ENCODE results near the gene SLC6A19.
"Not testable (repeated sequence)": the region's sequence is repeated elsewhere in the genome, so short reads cannot be mapped to it uniquely, and the experiment has no call there.

The SLC6A19 gene

GRCh38 chr5:1201327-1202025 lies at the start of gene SLC6A19:
TSS of gene SLC6A19 (plus strand) at chr5:1201595. CDS start at chr5:1201651, 56 bp downstream.
- no peak for DNase-seq (ENCODE audit: low read depth in 3 of 3)

GRCh38 chr5:1152156-1152555 lies 49.2 kb upstream of the SLC6A19 start:
- no peak for DNase-seq (ENCODE audit: low read depth in 3 of 3)

GRCh38 chr5:1152771-1153282 lies 48.6 kb upstream of the SLC6A19 start:
- DNase-seq (ENCODE audit: low read depth in 3 of 3) = no peak

- DNase-seq (ENCODE audit: low read depth in 3 of 3) = no peak
Observed at GRCh38 chr5:1153428-1153827, 48.0 kb upstream of the SLC6A19 start.

- no peak for DNase-seq (ENCODE audit: low read depth in 3 of 3)
Observed at GRCh38 chr5:1155191-1156032, 46.0 kb upstream of the SLC6A19 start.

GRCh38 chr5:1156033-1156753 lies 45.2 kb upstream of the SLC6A19 start:
- no peak for DNase-seq (ENCODE audit: low read depth in 3 of 3)

GRCh38 chr5:1156754-1157460 lies 44.5 kb upstream of the SLC6A19 start:
- no peak for DNase-seq (ENCODE audit: low read depth in 3 of 3)

- DNase-seq (ENCODE audit: low read depth in 3 of 3) = not testable (repeated sequence)
Observed at GRCh38 chr5:1157461-1157986, 43.9 kb upstream of the SLC6A19 start.

GRCh38 chr5:1158647-1159340 lies 42.6 kb upstream of the SLC6A19 start:
- no peak for DNase-seq (ENCODE audit: low read depth in 3 of 3)

- DNase-seq (ENCODE audit: low read depth in 3 of 3) = no peak
Observed at GRCh38 chr5:1159341-1159675, 42.1 kb upstream of the SLC6A19 start.

GRCh38 chr5:1159774-1160406 lies 41.5 kb upstream of the SLC6A19 start:
- DNase-seq (ENCODE audit: low read depth in 3 of 3) = no peak

GRCh38 chr5:1161108-1161832 lies 40.1 kb upstream of the SLC6A19 start:
- no peak for DNase-seq (ENCODE audit: low read depth in 3 of 3)

GRCh38 chr5:1161833-1162229 lies 39.6 kb upstream of the SLC6A19 start:
- DNase-seq (ENCODE audit: low read depth in 3 of 3) = no peak

GRCh38 chr5:1162276-1162675 lies 39.1 kb upstream of the SLC6A19 start:
- no peak for DNase-seq (ENCODE audit: low read depth in 3 of 3)

GRCh38 chr5:1162751-1163150 lies 38.6 kb upstream of the SLC6A19 start:
- no peak for DNase-seq (ENCODE audit: low read depth in 3 of 3)

- DNase-seq (ENCODE audit: low read depth in 3 of 3) = no peak
Observed at GRCh38 chr5:1163366-1163765, 38.0 kb upstream of the SLC6A19 start.

GRCh38 chr5:1163879-1164278 lies 37.5 kb upstream of the SLC6A19 start:
- no peak for DNase-seq (ENCODE audit: low read depth in 3 of 3)

GRCh38 chr5:1164696-1165630 lies 36.4 kb upstream of the SLC6A19 start:
- DNase-seq (ENCODE audit: low read depth in 3 of 3) = no peak

GRCh38 chr5:1165864-1166263 lies 35.5 kb upstream of the SLC6A19 start:
- no peak for DNase-seq (ENCODE audit: low read depth in 3 of 3)
